SK-N-SH (cell line): ENCODE results near the gene SCN4A. TPM values are rescaled to one million over a fixed set of nuclear protein-coding genes. Genes with fewer than 3 reads are reported as not detected.

Experiments
- CTCF ChIA-PET: fragments of 300-600, 350-600 bp; formaldehyde crosslinking; extraction: SDS; loops from one replicate; lab custom pipeline; 2021; lab: Yijun Ruan, JAX
- POLR2A ChIA-PET: fragments of 350-600 bp; sonication (Branson Sonifier 250); formaldehyde crosslinking; extraction: SDS; loops from one replicate; lab custom pipeline; 2020; ENCODE audit warnings: antibody characterized with exemption, inconsistent platforms; lab: Yijun Ruan, JAX
- DNase-seq: peaks from one replicate; pipeline ENCODE4 v3.0.0; 2012
- H2AFZ ChIP-seq: fragments of 200-600 bp; sonication (generic); 2 replicates; pipeline ENCODE4 v1.8.1; 2016; ENCODE audit warnings: antibody characterized with exemption, mild to moderate bottlenecking, low read depth
- H3F3A ChIP-seq: fragments of 200-600 bp; sonication (generic); replicated peaks from 2 replicates; pipeline ENCODE3; 2016; ENCODE audit warnings: antibody characterized with exemption, mild to moderate bottlenecking; ENCODE audit not compliant: insufficient read depth
- H3K27ac ChIP-seq, 2 experiments: fragments of 200-500 bp in 1 of 2; fragments of 200-600 bp in 1 of 2; sonication (Bioruptor generic) in 1 of 2; sonication (generic), shearing (Covaris generic) in 1 of 2; 2 replicates each; pipeline versions ENCODE4 v1.5.1 to v1.6.1; 2014 to 2016; ENCODE audit warnings: low read depth in 2 of 2, inconsistent platforms in 1 of 2, low read length in 1 of 2, mild to moderate bottlenecking in 1 of 2, mixed read lengths in 1 of 2
- H3K27me3 ChIP-seq: fragments of 200-600 bp; sonication (generic), shearing (Covaris generic); 2 replicates; pipeline ENCODE4 v1.6.1; 2016; ENCODE audit warnings: mixed run types; ENCODE audit not compliant: insufficient read depth
- H3K36me3 ChIP-seq, 2 experiments: fragments of 200-500 bp in 1 of 2; fragments of 200-600 bp in 1 of 2; sonication (Bioruptor generic) in 1 of 2; sonication (generic) in 1 of 2; replicated peaks in 1 of 2; 2 replicates each; pipeline versions ENCODE3 to v1.5.1; 2014 to 2016; ENCODE audit warnings: low read length in 1 of 2, mild to moderate bottlenecking in 1 of 2; ENCODE audit not compliant: insufficient read depth in 2 of 2, control insufficient read depth in 1 of 2
- H3K4me1 ChIP-seq, 2 experiments: fragments of 200-500 bp in 1 of 2; fragments of 200-600 bp in 1 of 2; sonication (Bioruptor generic) in 1 of 2; sonication (generic), shearing (Covaris generic) in 1 of 2; 2 replicates each; pipeline versions ENCODE4 v1.5.1 to v1.6.1; 2014 to 2016; ENCODE audit warnings: low read depth in 1 of 2, low read length in 1 of 2, mixed run types in 1 of 2; ENCODE audit not compliant: insufficient read depth in 2 of 2, control insufficient read depth in 1 of 2
- H3K4me2 ChIP-seq: fragments of 200-600 bp; sonication (generic), shearing (Covaris generic); 2 replicates; pipeline ENCODE4 v1.6.1; 2017; ENCODE audit warnings: mixed run types
- H3K4me3 ChIP-seq, 2 experiments: fragments of 200-500 bp in 1 of 2; fragments of 200-600 bp in 1 of 2; sonication (Bioruptor generic) in 1 of 2; sonication (generic), shearing (Covaris generic) in 1 of 2; 2 replicates each; pipeline versions ENCODE4 v1.5.1 to v1.8.1; 2014 to 2016; ENCODE audit warnings: low read depth in 2 of 2, inconsistent platforms in 1 of 2, low read length in 1 of 2, mild to moderate bottlenecking in 1 of 2, mixed read lengths in 1 of 2, moderate library complexity in 1 of 2
- H3K79me2 ChIP-seq: fragments of 200-600 bp; sonication (generic); 2 replicates; pipeline ENCODE4 v1.8.1; 2017; ENCODE audit warnings: mild to moderate bottlenecking; ENCODE audit not compliant: insufficient read depth
- H3K9ac ChIP-seq: fragments of 200-600 bp; sonication (generic); 2 replicates; pipeline ENCODE4 v1.6.1; 2017; ENCODE audit warnings: mixed run types
- H3K9me2 ChIP-seq: fragments of 200-600 bp; sonication (generic); 2 replicates; pipeline ENCODE4 v1.6.1; 2017; ENCODE audit warnings: mixed run types
- H3K9me3 ChIP-seq: fragments of 200-600 bp; sonication (generic); 2 replicates; pipeline ENCODE4 v1.6.1; 2017; ENCODE audit warnings: mixed run types, mild to moderate bottlenecking, moderate library complexity
- H4K20me1 ChIP-seq: fragments of 200-600 bp; sonication (generic); 2 replicates; pipeline ENCODE4 v1.6.1; 2017; ENCODE audit warnings: mild to moderate bottlenecking, mixed run types; ENCODE audit not compliant: insufficient read depth
- FOXJ3 ChIP-seq: sonication (generic); formaldehyde crosslinking; IDR thresholded peaks from 2 replicates; pipeline ENCODE4 v1.5.1; 2020; ENCODE audit warnings: mild to moderate bottlenecking, missing genetic modification reagents
- FOXM1 ChIP-seq: IDR thresholded peaks from 2 replicates; pipeline ENCODE4 v1.4.0; 2012; ENCODE audit warnings: low read depth, mild to moderate bottlenecking
- GABPA ChIP-seq: IDR thresholded peaks from 2 replicates; pipeline ENCODE4 v1.4.0; 2012; ENCODE audit warnings: low read depth, mild to moderate bottlenecking
- JUND ChIP-seq: IDR thresholded peaks from 2 replicates; pipeline ENCODE4 v1.4.0; 2012
- MEF2A ChIP-seq: IDR thresholded peaks from 2 replicates; pipeline ENCODE4 v1.4.0; 2012; ENCODE audit warnings: low read depth, borderline replicate concordance
- MXI1 ChIP-seq: IDR thresholded peaks from 2 replicates; pipeline ENCODE4 v1.6.1; 2012; ENCODE audit warnings: mild to moderate bottlenecking, low read depth, low read length, improper control_type of control experiment
- NFIC ChIP-seq: IDR thresholded peaks from 2 replicates; pipeline ENCODE4 v1.4.0; 2012; ENCODE audit warnings: borderline replicate concordance
- NRF1 ChIP-seq: IDR thresholded peaks from 2 replicates; pipeline ENCODE4 v1.6.1; 2012; ENCODE audit warnings: low read depth, mild to moderate bottlenecking, low read length
- RCOR1 ChIP-seq: fragments of 150-350 bp; IDR thresholded peaks from 2 replicates; pipeline ENCODE4 v1.6.1; 2017; ENCODE audit warnings: antibody characterized with exemption, low read length
- RFX5 ChIP-seq: IDR thresholded peaks from 2 replicates; pipeline ENCODE4 v1.6.1; 2012; ENCODE audit warnings: mild to moderate bottlenecking, improper control_type of control experiment, low read length
- SIN3A ChIP-seq: IDR thresholded peaks from 2 replicates; pipeline ENCODE4 v1.6.1; 2012; ENCODE audit warnings: low read depth, mild to moderate bottlenecking, low read length, moderate library complexity, borderline replicate concordance
- SMC3 ChIP-seq: IDR thresholded peaks from 2 replicates; pipeline ENCODE4 v1.6.1; 2012; ENCODE audit warnings: low read depth, low read length, improper control_type of control experiment
- TAF1 ChIP-seq: IDR thresholded peaks from 2 replicates; pipeline ENCODE4 v1.6.1; 2012; ENCODE audit warnings: low read depth, mild to moderate bottlenecking, low read length, moderate library complexity, borderline replicate concordance
- TCF12 ChIP-seq: IDR thresholded peaks from 2 replicates; pipeline ENCODE4 v1.4.0; 2012
- YY1 ChIP-seq: IDR thresholded peaks from 2 replicates; pipeline ENCODE4 v1.4.0; 2012; ENCODE audit warnings: low read depth, mild to moderate bottlenecking
- WGBS: methylation state at CpG from one replicate; pipeline ENCODE4 v1.1.6; 2017; ENCODE audit warnings: low lambda C conversion rate; 5-methylcytosine and 5-hydroxymethylcytosine counted together
- polyA plus RNA-seq, 3 experiments: library from polyadenylated mRNA; depleted of rRNA; stranded (reverse); fragments of >200 nt; gene quantifications; 2 replicates each; pipeline ENCODE4 v1.2.3, GENCODE V29; 2012
- TF ChIP-seq, protein P1 (sequence below): IDR thresholded peaks from 2 replicates; pipeline ENCODE4 v1.4.0; 2012; ENCODE audit warnings: low read depth
- TF ChIP-seq, protein P2 (sequence below): fragments of 200-600 bp; sonication (generic); IDR thresholded peaks from 2 replicates; pipeline ENCODE4 v1.6.1; 2017; ENCODE audit warnings: antibody characterized with exemption, mild to moderate bottlenecking, moderate library complexity
- TF ChIP-seq, protein P3 (sequence below): IDR thresholded peaks from 2 replicates; pipeline ENCODE4; 2012
- TF ChIP-seq, protein P4 (sequence below): fragments of 150-350 bp; IDR thresholded peaks from 2 replicates; pipeline ENCODE4 v1.6.1; 2017; ENCODE audit warnings: antibody characterized with exemption, low read length, low read depth, borderline replicate concordance

SCN4A gene
- polyA plus RNA-seq, 1 of the 3 experiments (the other 2 are of a cell fraction), result not detected

DNA sequence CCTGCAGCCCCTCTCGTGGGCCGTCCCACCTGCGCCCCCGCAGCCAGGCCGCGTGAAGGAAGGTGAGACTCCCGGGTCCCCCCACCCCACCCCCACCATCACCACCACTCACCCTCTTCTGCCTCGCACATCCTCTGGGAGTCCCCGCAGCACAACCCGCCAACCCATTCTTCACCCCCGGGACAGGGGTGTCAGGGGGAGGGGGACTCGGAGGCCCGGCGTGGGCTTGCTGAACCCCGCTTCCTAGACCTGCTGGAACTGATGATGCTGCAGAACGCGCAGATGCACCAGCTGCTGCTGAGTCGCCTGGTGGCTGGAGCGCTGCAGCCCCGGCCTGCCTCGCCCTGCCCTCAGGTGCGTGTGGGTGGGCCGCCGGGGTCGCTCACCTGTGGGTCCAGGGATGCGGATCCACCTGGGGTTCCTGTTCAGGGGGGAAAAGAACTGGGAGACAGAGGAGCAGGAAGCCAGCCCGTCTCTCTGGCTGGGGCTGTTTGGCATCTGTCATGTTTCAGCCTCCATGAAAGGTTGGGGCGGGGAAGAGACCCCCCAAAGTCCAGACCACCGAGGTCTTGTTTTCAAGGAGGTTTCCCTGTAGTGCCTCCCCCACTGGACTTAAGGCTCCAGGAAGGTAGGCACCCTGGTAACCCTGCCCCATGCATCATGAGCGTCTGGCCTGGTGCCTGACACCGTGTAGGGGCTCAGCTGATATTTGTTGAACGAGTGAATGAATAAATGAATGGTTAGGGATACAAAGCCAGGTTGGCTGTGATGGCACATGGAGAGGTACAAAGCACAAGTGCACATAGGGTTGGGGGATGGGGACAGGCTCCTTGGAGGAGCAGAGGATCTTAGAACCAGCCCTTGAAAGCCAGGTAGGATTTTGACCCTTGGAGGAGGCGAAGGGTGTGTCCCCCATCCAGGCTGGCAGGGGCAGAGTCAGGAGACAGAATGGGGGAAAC lies 26.3 kb upstream of the SCN4A start:
- TF ChIP-seq, protein P1, sequence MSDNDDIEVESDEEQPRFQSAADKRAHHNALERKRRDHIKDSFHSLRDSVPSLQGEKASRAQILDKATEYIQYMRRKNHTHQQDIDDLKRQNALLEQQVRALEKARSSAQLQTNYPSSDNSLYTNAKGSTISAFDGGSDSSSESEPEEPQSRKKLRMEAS, result no peak
- TF ChIP-seq JUND (no peak), MEF2A (no peak), SMC3 (no peak), RCOR1 (no peak), GABPA (no peak), TCF12 (no peak), FOXM1 (no peak), TAF1 (no peak), MXI1 (no peak), FOXJ3 (CRISPR knock-in tag) (no peak)
- TF ChIP-seq, protein P2, sequence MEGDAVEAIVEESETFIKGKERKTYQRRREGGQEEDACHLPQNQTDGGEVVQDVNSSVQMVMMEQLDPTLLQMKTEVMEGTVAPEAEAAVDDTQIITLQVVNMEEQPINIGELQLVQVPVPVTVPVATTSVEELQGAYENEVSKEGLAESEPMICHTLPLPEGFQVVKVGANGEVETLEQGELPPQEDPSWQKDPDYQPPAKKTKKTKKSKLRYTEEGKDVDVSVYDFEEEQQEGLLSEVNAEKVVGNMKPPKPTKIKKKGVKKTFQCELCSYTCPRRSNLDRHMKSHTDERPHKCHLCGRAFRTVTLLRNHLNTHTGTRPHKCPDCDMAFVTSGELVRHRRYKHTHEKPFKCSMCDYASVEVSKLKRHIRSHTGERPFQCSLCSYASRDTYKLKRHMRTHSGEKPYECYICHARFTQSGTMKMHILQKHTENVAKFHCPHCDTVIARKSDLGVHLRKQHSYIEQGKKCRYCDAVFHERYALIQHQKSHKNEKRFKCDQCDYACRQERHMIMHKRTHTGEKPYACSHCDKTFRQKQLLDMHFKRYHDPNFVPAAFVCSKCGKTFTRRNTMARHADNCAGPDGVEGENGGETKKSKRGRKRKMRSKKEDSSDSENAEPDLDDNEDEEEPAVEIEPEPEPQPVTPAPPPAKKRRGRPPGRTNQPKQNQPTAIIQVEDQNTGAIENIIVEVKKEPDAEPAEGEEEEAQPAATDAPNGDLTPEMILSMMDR, result no peak
- Histone ChIP-seq H3K4me1 (peaks cover 0 to 13% of the 10 kb centered on the region in 2 experiments; a peak in 2 of 4 replicates), H3K9me3 (no peaks in the 10 kb centered on the region), H3K9ac (peak overlapping the region; percentile 68; the same call in 1 of the 2 replicates), H3F3A (no peaks in the 10 kb centered on the region), H3K4me3 (peak overlapping the region; percentile 71 to 94), H3K9me2 (no peaks in the 10 kb centered on the region), H2AFZ (peak overlapping the region; percentile 93; the same call in 1 of the 2 replicates), H3K4me2 (peak overlapping the region; percentile 98), H4K20me1 (no peaks in the 10 kb centered on the region), H3K36me3 (no peaks in the 10 kb centered on the region), H3K27me3 (peaks cover 23% of the 10 kb centered on the region; the same call in 1 of the 2 replicates), H3K27ac (no peak overlapping the region), H3K79me2 (no peaks in the 10 kb centered on the region)
- CTCF ChIA-PET, result interaction anchor here (0.6 to 9.5 kb wide), 12 partner anchors 10 to 420 kb away, joined by 3 to 61 read pairs (median 4); partner anchors contain the start of gene GH1
- 48% methylated on average over 24 of the region's 33 CpGs for whole genome bisulfite sequencing
- POLR2A ChIA-PET, result no interaction called here
- peak; percentile 65 for DNase-seq

DNA sequence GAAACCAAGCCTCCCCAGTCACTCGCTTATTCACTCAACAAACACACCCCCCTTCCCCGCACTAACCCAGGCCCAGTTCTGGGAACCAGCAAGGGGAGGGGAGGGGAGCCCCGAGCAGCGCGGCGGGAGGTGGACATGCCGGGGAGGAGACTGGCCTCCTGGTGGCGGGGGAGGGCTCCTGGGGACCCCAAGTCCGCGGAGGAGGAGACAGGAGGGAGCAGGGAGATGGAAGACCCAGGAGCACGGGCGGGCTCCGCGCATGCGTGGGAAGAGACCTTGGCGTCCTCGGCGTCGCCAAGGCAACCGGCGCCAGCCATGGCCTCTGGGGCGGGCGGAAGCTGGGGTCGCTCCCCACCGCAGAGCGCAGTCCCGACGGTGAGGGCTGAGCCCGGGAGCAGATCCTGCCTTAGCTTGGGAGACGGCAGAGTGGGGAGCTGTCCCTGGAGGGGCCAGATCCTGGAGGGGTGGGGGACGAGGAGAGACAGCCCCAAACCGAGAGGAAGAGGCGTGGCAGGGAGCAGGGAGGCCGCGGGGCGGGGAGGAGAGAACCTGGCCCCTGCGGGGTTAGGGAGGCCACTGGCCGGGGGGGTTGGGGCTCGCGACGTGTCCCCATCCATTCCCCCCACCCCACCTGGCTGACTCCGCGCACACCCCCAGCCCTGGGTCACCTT lies 25.5 kb upstream of the SCN4A start, which contains the start of gene PRR29:
Gene PRR29, plus strand, starts transcription at position 302 of the 671 bp plus-strand sequence. Its CDS starts 14 bp downstream, at position 316.
- ChIA-PET CTCF (interaction anchor here (0.6 to 9.5 kb wide), 11 partner anchors 9 to 420 kb away, joined by 3 to 61 read pairs (median 6); partner anchors contain the start of gene GH1), POLR2A (no interaction called here)
- H3F3A ChIP-seq, result no peaks in the 10 kb centered on the region
- H3K4me2 ChIP-seq, result peak within 1 kb of the TSS; percentile 98
- no peaks in the 10 kb centered on the region for H3K9me3 ChIP-seq
- H3K9me2 ChIP-seq, result no peaks in the 10 kb centered on the region
- peak; percentile 93 for TF ChIP-seq NRF1
- TF ChIP-seq SIN3A, result peak; percentile 72; the same call in 1 of the 2 replicates
- TF ChIP-seq YY1, result 0 out of 2 replicates have a peak, but pooled peaks have one; percentile 65
- no peak for TF ChIP-seq RFX5
- no peak for TF ChIP-seq NFIC
- TF ChIP-seq, protein P3, sequence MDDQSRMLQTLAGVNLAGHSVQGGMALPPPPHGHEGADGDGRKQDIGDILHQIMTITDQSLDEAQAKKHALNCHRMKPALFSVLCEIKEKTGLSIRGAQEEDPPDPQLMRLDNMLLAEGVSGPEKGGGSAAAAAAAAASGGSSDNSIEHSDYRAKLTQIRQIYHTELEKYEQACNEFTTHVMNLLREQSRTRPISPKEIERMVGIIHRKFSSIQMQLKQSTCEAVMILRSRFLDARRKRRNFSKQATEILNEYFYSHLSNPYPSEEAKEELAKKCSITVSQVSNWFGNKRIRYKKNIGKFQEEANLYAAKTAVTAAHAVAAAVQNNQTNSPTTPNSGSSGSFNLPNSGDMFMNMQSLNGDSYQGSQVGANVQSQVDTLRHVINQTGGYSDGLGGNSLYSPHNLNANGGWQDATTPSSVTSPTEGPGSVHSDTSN, result no peak
- TF ChIP-seq, protein P4, sequence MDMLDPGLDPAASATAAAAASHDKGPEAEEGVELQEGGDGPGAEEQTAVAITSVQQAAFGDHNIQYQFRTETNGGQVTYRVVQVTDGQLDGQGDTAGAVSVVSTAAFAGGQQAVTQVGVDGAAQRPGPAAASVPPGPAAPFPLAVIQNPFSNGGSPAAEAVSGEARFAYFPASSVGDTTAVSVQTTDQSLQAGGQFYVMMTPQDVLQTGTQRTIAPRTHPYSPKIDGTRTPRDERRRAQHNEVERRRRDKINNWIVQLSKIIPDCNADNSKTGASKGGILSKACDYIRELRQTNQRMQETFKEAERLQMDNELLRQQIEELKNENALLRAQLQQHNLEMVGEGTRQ, result no peak
- TF ChIP-seq MXI1, result peak; percentile 90
- peak within 1 kb of the TSS; percentile 71 to 94 for H3K4me3 ChIP-seq
- H3K27me3 ChIP-seq, result peaks cover 23% of the 10 kb centered on the region
- peak; percentile 100 for DNase-seq
- 4% methylated on average over 43 of the region's 43 CpGs for WGBS
- H3K9ac ChIP-seq, result peak within 1 kb of the TSS; percentile 68
- H3K4me1 ChIP-seq, result peaks cover 0 to 13% of the 10 kb centered on the region in 2 experiments; a peak in 2 of 4 replicates
- H2AFZ ChIP-seq, result peak within 1 kb of the TSS; percentile 93
- peak within 1 kb of the TSS in 1 of 2 experiments; percentile 50; a peak in 1 of 4 replicates for H3K27ac ChIP-seq
- H4K20me1 ChIP-seq, result no peaks in the 10 kb centered on the region
- H3K79me2 ChIP-seq, result no peaks in the 10 kb centered on the region
- no peaks in the 10 kb centered on the region for H3K36me3 ChIP-seq
